Thyroid gland (tissue), 4 donors: ENCODE measurements around the gene ELAVL2.

ENCODE experiments used
- POLR2A ChIP-seq, 2 donors: fragments of 450-650 bp; IDR thresholded peaks; one replicate each; pipeline ENCODE4 v1.6.1; 2017; ENCODE audit warnings: antibody characterized with exemption in 2 of 2, mild to moderate bottlenecking in 2 of 2, moderate library complexity in 1 of 2
- TF ChIP-seq, protein P1 (sequence below), 6 experiments: fragments of 200-600 bp in 3 of 6; fragments of 450-650 bp in 3 of 6; sonication (generic) in 3 of 6; IDR thresholded peaks; one replicate each; pipeline ENCODE4 v1.5.1; 2016 to 2019; ENCODE audit warnings: antibody characterized with exemption in 6 of 6, mild to moderate bottlenecking in 2 of 6, inconsistent platforms in 1 of 6, moderate library complexity in 1 of 6

DNA sequence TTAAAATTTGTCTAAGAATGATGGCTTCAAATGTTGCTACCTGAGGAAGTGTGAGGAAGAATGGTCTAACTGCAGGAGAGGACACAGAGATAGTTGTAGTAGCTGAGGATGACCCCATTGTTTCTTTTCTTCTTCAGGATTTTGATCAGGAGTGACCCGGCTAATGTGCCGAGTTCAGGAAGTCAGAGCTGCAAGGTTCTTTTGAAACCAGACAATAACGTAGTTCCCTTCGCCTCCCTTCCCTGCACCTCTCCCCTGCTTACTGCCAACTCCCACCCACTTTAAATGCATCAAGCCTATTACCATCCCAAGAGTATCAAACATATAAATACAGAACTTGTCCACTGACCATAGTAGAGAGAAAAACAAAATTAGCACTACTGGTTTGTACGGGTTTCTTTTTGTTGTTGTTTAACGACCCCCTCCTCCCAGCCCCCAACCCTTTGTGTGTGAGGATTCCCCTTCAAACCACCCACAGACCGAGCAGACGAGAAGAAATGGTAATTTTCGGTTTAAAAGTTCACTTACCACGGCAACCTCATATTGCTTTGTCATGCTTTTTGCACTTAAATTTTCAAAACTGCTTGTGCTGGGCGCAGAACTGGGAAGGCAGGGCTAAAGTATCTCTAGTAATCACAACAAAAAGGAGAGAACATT, 23.5 kb upstream of the ELAVL2 start:
- no peak for TF ChIP-seq POLR2A (IDR thresholded peaks at IDR 0.05)
- TF ChIP-seq, protein P1, sequence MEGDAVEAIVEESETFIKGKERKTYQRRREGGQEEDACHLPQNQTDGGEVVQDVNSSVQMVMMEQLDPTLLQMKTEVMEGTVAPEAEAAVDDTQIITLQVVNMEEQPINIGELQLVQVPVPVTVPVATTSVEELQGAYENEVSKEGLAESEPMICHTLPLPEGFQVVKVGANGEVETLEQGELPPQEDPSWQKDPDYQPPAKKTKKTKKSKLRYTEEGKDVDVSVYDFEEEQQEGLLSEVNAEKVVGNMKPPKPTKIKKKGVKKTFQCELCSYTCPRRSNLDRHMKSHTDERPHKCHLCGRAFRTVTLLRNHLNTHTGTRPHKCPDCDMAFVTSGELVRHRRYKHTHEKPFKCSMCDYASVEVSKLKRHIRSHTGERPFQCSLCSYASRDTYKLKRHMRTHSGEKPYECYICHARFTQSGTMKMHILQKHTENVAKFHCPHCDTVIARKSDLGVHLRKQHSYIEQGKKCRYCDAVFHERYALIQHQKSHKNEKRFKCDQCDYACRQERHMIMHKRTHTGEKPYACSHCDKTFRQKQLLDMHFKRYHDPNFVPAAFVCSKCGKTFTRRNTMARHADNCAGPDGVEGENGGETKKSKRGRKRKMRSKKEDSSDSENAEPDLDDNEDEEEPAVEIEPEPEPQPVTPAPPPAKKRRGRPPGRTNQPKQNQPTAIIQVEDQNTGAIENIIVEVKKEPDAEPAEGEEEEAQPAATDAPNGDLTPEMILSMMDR (IDR thresholded peaks at IDR 0.05) = no peak
